ENCODE data around the gene ACSL1. TPM values are rescaled to one million over a fixed set of nuclear protein-coding genes. Genes with fewer than 3 reads are reported as not detected.

ACSL1 gene
- polyA plus RNA-seq, 1 donor from 2014 or later, result 30.7 TPM

- TF ChIP-seq EP300 (conservative IDR thresholded peaks at IDR 0.05; ENCODE audit: poor library complexity, severe bottlenecking), result no peak
- no peak for TF ChIP-seq SMC3 (conservative IDR thresholded peaks at IDR 0.05; ENCODE audit: poor library complexity)
Observed at GRCh38 chr4:184812199-184812542, 13.6 kb downstream of the ACSL1 start (continued).

DNA sequence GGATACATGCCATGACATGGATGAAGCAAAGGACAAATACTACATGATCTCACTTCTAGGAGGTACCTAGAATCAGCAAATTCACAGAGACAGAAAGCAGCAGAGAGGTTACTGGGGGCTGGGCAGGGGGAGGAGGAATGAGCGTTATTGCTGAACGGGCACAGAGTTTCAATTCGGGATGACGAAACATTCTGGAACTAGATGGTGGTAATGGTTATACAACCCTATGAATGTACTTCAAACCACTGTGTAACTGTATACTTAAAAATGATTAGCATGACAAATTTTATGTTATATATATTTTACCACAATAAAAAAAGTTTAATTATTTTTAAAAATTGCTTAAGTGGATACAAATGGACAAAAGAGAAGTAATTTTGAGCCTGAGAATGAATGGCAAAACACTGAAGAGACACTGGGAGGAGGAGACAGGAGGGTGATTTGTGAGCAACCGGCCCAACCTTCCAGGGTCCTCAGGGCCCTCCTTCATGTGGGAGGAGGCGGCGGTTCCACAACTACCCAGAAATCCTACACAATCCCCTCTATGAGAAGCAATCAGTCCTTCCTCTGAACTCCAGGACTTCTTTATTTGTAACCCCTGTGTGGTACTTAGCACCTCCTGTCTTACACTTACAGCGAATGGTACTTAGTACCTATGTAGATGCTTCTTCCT, 14.1 kb downstream of the ACSL1 start:
- Histone ChIP-seq H3K4me2 (ENCODE audit: low read length) (no peak overlapping the region), H3K36me3 (ENCODE audit: insufficient read depth, low read length) (no peaks in the 10 kb centered on the region), H3K79me2 (replicated peaks; ENCODE audit: insufficient read depth, low read length) (no peaks in the 10 kb centered on the region), H3K9ac (ENCODE audit: low read length) (no peak overlapping the region), H4K20me1 (ENCODE audit: insufficient read depth) (no peaks in the 10 kb centered on the region), H2AFZ (ENCODE audit: low read depth, low read length) (no peak overlapping the region), H3K27ac (ENCODE audit: low read length) (no peak overlapping the region), H3K4me3 (ENCODE audit: low read length) (no peak overlapping the region), H3K9me2 (ENCODE audit: insufficient read depth, low read length) (no peaks in the 10 kb centered on the region), H3K27me3 (ENCODE audit: insufficient read depth, low read depth, low read length) (peaks cover 41% of the 10 kb centered on the region), H3F3A (ENCODE audit: insufficient read depth, low read length, poor library complexity, severe bottlenecking) (no peaks in the 10 kb centered on the region), H3K9me3 (ENCODE audit: low read length) (peaks cover 2% of the 10 kb centered on the region)
- TF ChIP-seq, protein P1, sequence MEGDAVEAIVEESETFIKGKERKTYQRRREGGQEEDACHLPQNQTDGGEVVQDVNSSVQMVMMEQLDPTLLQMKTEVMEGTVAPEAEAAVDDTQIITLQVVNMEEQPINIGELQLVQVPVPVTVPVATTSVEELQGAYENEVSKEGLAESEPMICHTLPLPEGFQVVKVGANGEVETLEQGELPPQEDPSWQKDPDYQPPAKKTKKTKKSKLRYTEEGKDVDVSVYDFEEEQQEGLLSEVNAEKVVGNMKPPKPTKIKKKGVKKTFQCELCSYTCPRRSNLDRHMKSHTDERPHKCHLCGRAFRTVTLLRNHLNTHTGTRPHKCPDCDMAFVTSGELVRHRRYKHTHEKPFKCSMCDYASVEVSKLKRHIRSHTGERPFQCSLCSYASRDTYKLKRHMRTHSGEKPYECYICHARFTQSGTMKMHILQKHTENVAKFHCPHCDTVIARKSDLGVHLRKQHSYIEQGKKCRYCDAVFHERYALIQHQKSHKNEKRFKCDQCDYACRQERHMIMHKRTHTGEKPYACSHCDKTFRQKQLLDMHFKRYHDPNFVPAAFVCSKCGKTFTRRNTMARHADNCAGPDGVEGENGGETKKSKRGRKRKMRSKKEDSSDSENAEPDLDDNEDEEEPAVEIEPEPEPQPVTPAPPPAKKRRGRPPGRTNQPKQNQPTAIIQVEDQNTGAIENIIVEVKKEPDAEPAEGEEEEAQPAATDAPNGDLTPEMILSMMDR (IDR thresholded peaks at IDR 0.05; ENCODE audit: poor library complexity, severe bottlenecking), result no peak
- TF ChIP-seq TAF1 (IDR thresholded peaks at IDR 0.05; ENCODE audit: low read depth) (no peak), MXI1 (conservative IDR thresholded peaks at IDR 0.05; ENCODE audit: poor library complexity, severe bottlenecking) (no peak), POLR2AphosphoS5 (IDR thresholded peaks at IDR 0.05) (no peak), SMC3 (conservative IDR thresholded peaks at IDR 0.05; ENCODE audit: poor library complexity) (no peak), EP300 (conservative IDR thresholded peaks at IDR 0.05; ENCODE audit: poor library complexity, severe bottlenecking) (no peak), EZH2 (IDR thresholded peaks at IDR 0.05; ENCODE audit: borderline replicate concordance, insufficient read depth, low read length, poor library complexity, severe bottlenecking) (no peak), RAD21 (conservative IDR thresholded peaks at IDR 0.05) (no peak)
- TF ChIP-seq, protein P2, sequence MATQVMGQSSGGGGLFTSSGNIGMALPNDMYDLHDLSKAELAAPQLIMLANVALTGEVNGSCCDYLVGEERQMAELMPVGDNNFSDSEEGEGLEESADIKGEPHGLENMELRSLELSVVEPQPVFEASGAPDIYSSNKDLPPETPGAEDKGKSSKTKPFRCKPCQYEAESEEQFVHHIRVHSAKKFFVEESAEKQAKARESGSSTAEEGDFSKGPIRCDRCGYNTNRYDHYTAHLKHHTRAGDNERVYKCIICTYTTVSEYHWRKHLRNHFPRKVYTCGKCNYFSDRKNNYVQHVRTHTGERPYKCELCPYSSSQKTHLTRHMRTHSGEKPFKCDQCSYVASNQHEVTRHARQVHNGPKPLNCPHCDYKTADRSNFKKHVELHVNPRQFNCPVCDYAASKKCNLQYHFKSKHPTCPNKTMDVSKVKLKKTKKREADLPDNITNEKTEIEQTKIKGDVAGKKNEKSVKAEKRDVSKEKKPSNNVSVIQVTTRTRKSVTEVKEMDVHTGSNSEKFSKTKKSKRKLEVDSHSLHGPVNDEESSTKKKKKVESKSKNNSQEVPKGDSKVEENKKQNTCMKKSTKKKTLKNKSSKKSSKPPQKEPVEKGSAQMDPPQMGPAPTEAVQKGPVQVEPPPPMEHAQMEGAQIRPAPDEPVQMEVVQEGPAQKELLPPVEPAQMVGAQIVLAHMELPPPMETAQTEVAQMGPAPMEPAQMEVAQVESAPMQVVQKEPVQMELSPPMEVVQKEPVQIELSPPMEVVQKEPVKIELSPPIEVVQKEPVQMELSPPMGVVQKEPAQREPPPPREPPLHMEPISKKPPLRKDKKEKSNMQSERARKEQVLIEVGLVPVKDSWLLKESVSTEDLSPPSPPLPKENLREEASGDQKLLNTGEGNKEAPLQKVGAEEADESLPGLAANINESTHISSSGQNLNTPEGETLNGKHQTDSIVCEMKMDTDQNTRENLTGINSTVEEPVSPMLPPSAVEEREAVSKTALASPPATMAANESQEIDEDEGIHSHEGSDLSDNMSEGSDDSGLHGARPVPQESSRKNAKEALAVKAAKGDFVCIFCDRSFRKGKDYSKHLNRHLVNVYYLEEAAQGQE (IDR thresholded peaks at IDR 0.05; ENCODE audit: borderline replicate concordance), result no peak

DNA sequence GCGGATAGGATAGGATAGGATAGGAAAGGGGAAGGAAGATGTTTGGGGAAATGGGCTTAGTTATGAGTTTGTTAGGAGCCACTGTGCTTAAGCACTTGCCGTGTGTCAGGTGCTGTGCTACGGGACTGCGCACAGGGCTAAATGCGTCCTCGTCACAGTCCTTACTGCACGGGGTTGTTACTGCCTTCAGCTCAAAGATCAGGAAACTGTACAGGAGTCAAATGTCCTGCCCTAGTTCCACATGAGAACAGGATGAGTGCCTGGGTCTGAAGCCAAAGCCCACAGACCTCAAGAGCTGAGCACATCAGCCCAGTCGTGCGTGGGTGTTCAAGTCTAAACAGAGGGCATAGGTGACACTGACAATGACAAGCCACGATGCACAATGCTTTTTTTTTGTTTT, 15.0 kb downstream of the ACSL1 start:
- Histone ChIP-seq H4K20me1 (ENCODE audit: insufficient read depth) (no peaks in the 10 kb centered on the region), H3K27ac (ENCODE audit: low read length) (no peak overlapping the region)
- TF ChIP-seq, protein P1 (IDR thresholded peaks at IDR 0.05; ENCODE audit: poor library complexity, severe bottlenecking), result no peak
- no peak for TF ChIP-seq MXI1 (conservative IDR thresholded peaks at IDR 0.05; ENCODE audit: poor library complexity, severe bottlenecking)
- TF ChIP-seq SMC3 (conservative IDR thresholded peaks at IDR 0.05; ENCODE audit: poor library complexity), result no peak
- no peak for TF ChIP-seq TAF1 (IDR thresholded peaks at IDR 0.05; ENCODE audit: low read depth)

More for the DNA sequence above, 15.0 kb downstream of the ACSL1 start:
- H3K4me2 ChIP-seq (ENCODE audit: low read length), result no peak overlapping the region
- H3K9ac ChIP-seq (ENCODE audit: low read length), result no peak overlapping the region
- no peaks in the 10 kb centered on the region for H3F3A ChIP-seq (ENCODE audit: insufficient read depth, low read length, poor library complexity, severe bottlenecking)
- H3K27me3 ChIP-seq (ENCODE audit: insufficient read depth, low read depth, low read length), result peaks cover 47% of the 10 kb centered on the region
- no peak overlapping the region for H3K4me3 ChIP-seq (ENCODE audit: low read length)
- no peak overlapping the region for H2AFZ ChIP-seq (ENCODE audit: low read depth, low read length)
- no peaks in the 10 kb centered on the region for H3K9me2 ChIP-seq (ENCODE audit: insufficient read depth, low read length)
- peaks cover 2% of the 10 kb centered on the region for H3K9me3 ChIP-seq (ENCODE audit: low read length)
- H3K36me3 ChIP-seq (ENCODE audit: insufficient read depth, low read length), result no peaks in the 10 kb centered on the region
- no peaks in the 10 kb centered on the region for H3K79me2 ChIP-seq (replicated peaks; ENCODE audit: insufficient read depth, low read length)
